ENCODE measurements around the gene CNTRL. TPM values are rescaled to one million over a fixed set of nuclear protein-coding genes. Genes with fewer than 3 reads are reported as not detected.

The CNTRL gene
- total RNA-seq, 2 experiments from 2014 or later: 80.3 to 107 TPM

- Mint-ChIP-seq H3K4me3 (no peak overlapping the region), H3K9me3 (ENCODE audit: low read depth) (no peaks in the 10 kb centered on the region), H3K4me1 (peaks cover 30% of the 10 kb centered on the region), H3K36me3 (no peaks in the 10 kb centered on the region), H3K27me3 (no peaks in the 10 kb centered on the region), H3K27ac (no peak overlapping the region)
- CTCF ChIA-PET: interaction anchor here (0.9 to 2.8 kb wide), 3 partner anchors 9 to 110 kb away, joined by 3 to 9 read pairs (median 8); partner anchors contain the start of gene RAB14
- DNase-seq (no peak), ATAC-seq (no peak)
Measured at GRCh38 chr9:121210536-121210935, 135.8 kb downstream of the CNTRL start.

- Mint-ChIP-seq H3K27me3 (no peaks in the 10 kb centered on the region), H3K36me3 (peaks cover 9% of the 10 kb centered on the region), H3K4me3 (no peak overlapping the region), H3K27ac (no peak overlapping the region), H3K9me3 (ENCODE audit: low read depth) (no peaks in the 10 kb centered on the region), H3K4me1 (peaks cover 20% of the 10 kb centered on the region)
- peak; percentile 75 for DNase-seq
- CTCF ChIA-PET: interaction anchor here (0.7 to 5.7 kb wide), 33 partner anchors 9 to 502 kb away, joined by 3 to 46 read pairs (median 5); partner anchors contain the start of genes GSN and RAB14
- ATAC-seq: peak; percentile 64
Measured at GRCh38 chr9:121213136-121213806, 138.5 kb downstream of the CNTRL start.

GRCh38 chr9:121214005-121214404 lies 139.2 kb downstream of the CNTRL start:
- CTCF ChIA-PET: interaction anchor here (0.9 to 5.7 kb wide), 23 partner anchors 9 to 198 kb away, joined by 3 to 46 read pairs (median 5); partner anchors contain the start of genes GSN and RAB14
- Mint-ChIP-seq H3K4me3 (no peak overlapping the region), H3K36me3 (peaks cover 9% of the 10 kb centered on the region), H3K9me3 (ENCODE audit: low read depth) (no peaks in the 10 kb centered on the region), H3K27me3 (no peaks in the 10 kb centered on the region), H3K4me1 (peaks cover 18% of the 10 kb centered on the region), H3K27ac (no peak overlapping the region)
- DNase-seq: no peak
- no peak for ATAC-seq

GRCh38 chr9:121216271-121216805 lies 141.6 kb downstream of the CNTRL start:
- CTCF ChIA-PET: interaction anchor here (1.0 to 5.7 kb wide), 5 partner anchors 38 to 183 kb away, joined by 3 to 35 read pairs (median 5); no protein-coding TSS in a partner anchor
- ATAC-seq (no peak), DNase-seq (no peak)
- no peaks in the 10 kb centered on the region for H3K27me3 Mint-ChIP-seq
- peaks cover 9% of the 10 kb centered on the region for H3K36me3 Mint-ChIP-seq
- peak overlapping the region; percentile 27 for H3K27ac Mint-ChIP-seq
- H3K4me3 Mint-ChIP-seq: no peak overlapping the region
- no peaks in the 10 kb centered on the region for H3K9me3 Mint-ChIP-seq (ENCODE audit: low read depth)
- peaks cover 28% of the 10 kb centered on the region for H3K4me1 Mint-ChIP-seq

GRCh38 chr9:121217609-121218292 lies 143.0 kb downstream of the CNTRL start:
- DNase-seq: no peak
- Mint-ChIP-seq H3K36me3 (peaks cover 9% of the 10 kb centered on the region), H3K9me3 (ENCODE audit: low read depth) (no peaks in the 10 kb centered on the region), H3K27me3 (no peaks in the 10 kb centered on the region), H3K4me3 (no peak overlapping the region), H3K27ac (no peak overlapping the region), H3K4me1 (peaks cover 28% of the 10 kb centered on the region)
- CTCF ChIA-PET: no interaction called here
- peak; percentile 78 for ATAC-seq

GRCh38 chr9:121218357-121219027 lies 143.7 kb downstream of the CNTRL start:
- Mint-ChIP-seq H3K9me3 (ENCODE audit: low read depth) (no peaks in the 10 kb centered on the region), H3K36me3 (peaks cover 9% of the 10 kb centered on the region), H3K27ac (no peak overlapping the region), H3K27me3 (no peaks in the 10 kb centered on the region), H3K4me3 (no peak overlapping the region), H3K4me1 (peaks cover 23% of the 10 kb centered on the region)
- DNase-seq (no peak), ATAC-seq (no peak)
- CTCF ChIA-PET: no interaction called here

- Mint-ChIP-seq H3K27me3 (no peaks in the 10 kb centered on the region), H3K4me3 (no peak overlapping the region), H3K4me1 (peaks cover 23% of the 10 kb centered on the region), H3K36me3 (peaks cover 9% of the 10 kb centered on the region), H3K27ac (no peak overlapping the region), H3K9me3 (ENCODE audit: low read depth) (no peaks in the 10 kb centered on the region)
- ATAC-seq (no peak), DNase-seq (no peak)
- CTCF ChIA-PET: no interaction called here
Measured at GRCh38 chr9:121219530-121219929, 144.8 kb downstream of the CNTRL start.

- Mint-ChIP-seq H3K4me3 (no peak overlapping the region), H3K36me3 (peaks cover 8% of the 10 kb centered on the region), H3K9me3 (ENCODE audit: low read depth) (no peaks in the 10 kb centered on the region), H3K27ac (no peak overlapping the region), H3K27me3 (no peaks in the 10 kb centered on the region), H3K4me1 (peaks cover 21% of the 10 kb centered on the region)
- no peak for ATAC-seq
- CTCF ChIA-PET: interaction anchor here (3.2 kb wide), 1 partner anchor 8 kb away, joined by 22 read pairs; no protein-coding TSS in a partner anchor
- no peak for DNase-seq
Measured at GRCh38 chr9:121220996-121221663, 146.4 kb downstream of the CNTRL start.

GRCh38 chr9:121221664-121222055 lies 146.9 kb downstream of the CNTRL start:
- Mint-ChIP-seq H3K4me3 (no peak overlapping the region), H3K9me3 (ENCODE audit: low read depth) (no peaks in the 10 kb centered on the region), H3K4me1 (peaks cover 17% of the 10 kb centered on the region), H3K27ac (no peak overlapping the region), H3K36me3 (peaks cover 4% of the 10 kb centered on the region), H3K27me3 (no peaks in the 10 kb centered on the region)
- no peak for DNase-seq
- ATAC-seq: no peak
- CTCF ChIA-PET: interaction anchor here (3.2 kb wide), 1 partner anchor 9 kb away, joined by 22 read pairs; no protein-coding TSS in a partner anchor

- no peak for DNase-seq
- H3K27me3 Mint-ChIP-seq: no peaks in the 10 kb centered on the region
- peaks cover 17% of the 10 kb centered on the region for H3K4me1 Mint-ChIP-seq
- no peaks in the 10 kb centered on the region for H3K9me3 Mint-ChIP-seq (ENCODE audit: low read depth)
- no peak for ATAC-seq
- H3K4me3 Mint-ChIP-seq: no peak overlapping the region
- CTCF ChIA-PET: interaction anchor here (0.6 to 3.2 kb wide), 8 partner anchors 9 to 93 kb away, joined by 3 to 22 read pairs (median 3); no protein-coding TSS in a partner anchor
- peaks cover 4% of the 10 kb centered on the region for H3K36me3 Mint-ChIP-seq
- no peak overlapping the region for H3K27ac Mint-ChIP-seq
Measured at GRCh38 chr9:121222524-121223171, 147.9 kb downstream of the CNTRL start.

- Mint-ChIP-seq H3K9me3 (ENCODE audit: low read depth) (no peaks in the 10 kb centered on the region), H3K36me3 (peaks cover 2% of the 10 kb centered on the region), H3K4me1 (peaks cover 6% of the 10 kb centered on the region), H3K27ac (no peak overlapping the region), H3K4me3 (no peak overlapping the region), H3K27me3 (no peaks in the 10 kb centered on the region)
- CTCF ChIA-PET: interaction anchor here (0.6 to 1.4 kb wide), 4 partner anchors 9 to 243 kb away, joined by 3 to 5 read pairs (median 4); no protein-coding TSS in a partner anchor
- DNase-seq (no peak), ATAC-seq (no peak)
Measured at GRCh38 chr9:121225240-121225639, 150.5 kb downstream of the CNTRL start.

GRCh38 chr9:121226175-121226574 lies 151.4 kb downstream of the CNTRL start:
- Mint-ChIP-seq H3K36me3 (peaks cover 2% of the 10 kb centered on the region), H3K4me3 (no peak overlapping the region), H3K4me1 (peaks cover 5% of the 10 kb centered on the region), H3K9me3 (ENCODE audit: low read depth) (no peaks in the 10 kb centered on the region), H3K27me3 (no peaks in the 10 kb centered on the region), H3K27ac (no peak overlapping the region)
- CTCF ChIA-PET: interaction anchor here (0.9 to 2.4 kb wide), 4 partner anchors 13 to 93 kb away, joined by 4 to 16 read pairs (median 4); partner anchors contain the start of gene GSN
- ATAC-seq (no peak), DNase-seq (no peak)
